Breast epithelium (tissue), 4 donors: ENCODE measurements around the gene CCNC. TPM values are rescaled to one million over a fixed set of nuclear protein-coding genes. Genes with fewer than 3 reads are reported as not detected.
"Not testable (repeated sequence)": the region's sequence is repeated elsewhere in the genome, so short reads cannot be mapped to it uniquely, and the experiment has no call there.

Experiments
- DNase-seq, 2 donors: peaks; one replicate each; pipeline ENCODE4 v3.0.0-alpha.2; 2019; ENCODE audit warnings: low spot score in 2 of 2
- H3K27ac ChIP-seq, 2 donors: fragments of 200-600 bp; sonication (generic) in 1 of 2; one replicate each; pipeline ENCODE4 v1.5.1; 2016 to 2019; ENCODE audit warnings: mild to moderate bottlenecking in 1 of 2
- H3K27me3 ChIP-seq, 2 donors: fragments of 200-600 bp; sonication (generic) in 1 of 2; one replicate each; pipeline versions ENCODE4 v1.5.1 to v1.6.0; 2017 to 2019; ENCODE audit warnings: control low read depth in 1 of 2, mild to moderate bottlenecking in 1 of 2
- H3K36me3 ChIP-seq: fragments of 200-600 bp; one replicate; pipeline ENCODE4 v1.5.1; 2019
- H3K4me1 ChIP-seq, 2 donors: fragments of 200-600 bp; sonication (generic); one replicate each; pipeline ENCODE4 v1.5.1; 2016 to 2019; ENCODE audit warnings: control low read depth in 1 of 2
- H3K4me3 ChIP-seq, 3 donors: fragments of 200-600 bp; sonication (generic); 1 replicate in 2 of 3; 2 replicates in 1 of 3; pipeline ENCODE4 v1.5.1; 2016 to 2019; ENCODE audit warnings: mild to moderate bottlenecking in 3 of 3, moderate library complexity in 2 of 3
- H3K9me3 ChIP-seq, 2 donors: fragments of 200-600 bp; sonication (generic) in 1 of 2; one replicate each; pipeline ENCODE4 v1.5.1; 2016 to 2019; ENCODE audit warnings: control low read depth in 1 of 2
- CTCF ChIP-seq, 3 donors: fragments of 450-650 bp; IDR thresholded peaks; one replicate each; pipeline ENCODE4 v1.5.1; 2016 to 2017; ENCODE audit warnings: antibody characterized with exemption in 3 of 3, mild to moderate bottlenecking in 3 of 3, moderate library complexity in 3 of 3
- POLR2A ChIP-seq: fragments of 450-650 bp; IDR thresholded peaks from one replicate; pipeline ENCODE4 v1.6.1; 2016; ENCODE audit warnings: antibody characterized with exemption, mild to moderate bottlenecking, moderate library complexity
- POLR2AphosphoS5 ChIP-seq, 3 donors: sonication (generic); formaldehyde crosslinking; IDR thresholded peaks; one replicate each; pipeline ENCODE4 v1.6.1; 2017; ENCODE audit warnings: antibody characterized with exemption in 3 of 3
- intact Hi-C: fragments of 100-400 bp; cut with DNase I; formaldehyde crosslinking; loops from one replicate; pipeline ENCODE4 v1.15.1; 2023; ENCODE audit warnings: low total_unique reads
- total RNA-seq, 3 donors: library from RNA; depleted of rRNA; stranded (reverse); fragments of >200 nt; gene quantifications; one replicate each; pipeline ENCODE4 v1.1.0, GENCODE V29; 2016

Gene CCNC
- total RNA-seq, 3 donors from 2014 or later = 59.3 to 79.8 (median 63.0) TPM

- peaks cover 0 to 16% of the 10 kb centered on the region in 2 donors for H3K4me1 ChIP-seq
- intact Hi-C loops = no loop called here
- no peak overlapping the region for H3K27ac ChIP-seq
- no peak for DNase-seq
- H3K27me3 ChIP-seq = peaks cover 14 to 100% of the 10 kb centered on the region in 2 donors
- H3K4me3 ChIP-seq = no peak overlapping the region
- TF ChIP-seq POLR2A (no peak), CTCF (IDR thresholded peaks at IDR 0.05) (no peak), POLR2AphosphoS5 (IDR thresholded peaks at IDR 0.05) (no peak)
- H3K36me3 ChIP-seq = no peaks in the 10 kb centered on the region
- no peaks in the 10 kb centered on the region for H3K9me3 ChIP-seq
Measured at GRCh38 chr6:99605074-99605734, 36.7 kb upstream of the CCNC start.

GRCh38 chr6:99604166-99605073, 36.0 kb upstream of the CCNC start:
- TF ChIP-seq POLR2A (no peak), POLR2AphosphoS5 (IDR thresholded peaks at IDR 0.05) (no peak), CTCF (IDR thresholded peaks at IDR 0.05) (no peak)
- Histone ChIP-seq H3K4me3 (peak overlapping the region; percentile 32 to 68 (median 34)), H3K36me3 (no peaks in the 10 kb centered on the region), H3K27ac (no peak overlapping the region), H3K9me3 (no peaks in the 10 kb centered on the region), H3K27me3 (peaks cover 14 to 96% of the 10 kb centered on the region in 2 donors), H3K4me1 (peaks cover 0 to 16% of the 10 kb centered on the region in 2 donors)
- intact Hi-C loops = no loop called here
- no peak for DNase-seq

GRCh38 chr6:99603421-99604165, 35.1 kb upstream of the CCNC start:
- Histone ChIP-seq H3K27me3 (peaks cover 14 to 96% of the 10 kb centered on the region in 2 donors), H3K36me3 (no peaks in the 10 kb centered on the region), H3K9me3 (no peaks in the 10 kb centered on the region), H3K27ac (no peak overlapping the region), H3K4me3 (peak overlapping the region; percentile 32 to 68 (median 34)), H3K4me1 (peaks cover 0 to 16% of the 10 kb centered on the region in 2 donors)
- intact Hi-C loops = no loop called here
- TF ChIP-seq POLR2AphosphoS5 (IDR thresholded peaks at IDR 0.05) (no peak), CTCF (IDR thresholded peaks at IDR 0.05) (no peak), POLR2A (no peak)
- DNase-seq = no peak

GRCh38 chr6:99602520-99603420, 34.3 kb upstream of the CCNC start:
- Histone ChIP-seq H3K27ac (no peak overlapping the region), H3K4me1 (peaks cover 0 to 16% of the 10 kb centered on the region in 2 donors), H3K4me3 (peak overlapping the region; percentile 32 to 68 (median 34)), H3K36me3 (no peaks in the 10 kb centered on the region), H3K27me3 (peaks cover 12 to 96% of the 10 kb centered on the region in 2 donors), H3K9me3 (no peaks in the 10 kb centered on the region)
- no peak for DNase-seq
- TF ChIP-seq CTCF (IDR thresholded peaks at IDR 0.05) (no peak), POLR2AphosphoS5 (IDR thresholded peaks at IDR 0.05) (no peak), POLR2A (no peak)
- intact Hi-C loops = no loop called here

GRCh38 chr6:99594696-99595095, 26.2 kb upstream of the CCNC start:
- H3K27ac ChIP-seq, H3K36me3 ChIP-seq, H3K4me3 ChIP-seq, H3K4me1 ChIP-seq, DNase-seq, intact Hi-C loops: not testable (repeated sequence)
- H3K27me3 ChIP-seq = peaks cover 3 to 94% of the 10 kb centered on the region in 2 donors
- peaks cover 0 to 11% of the 10 kb centered on the region in 2 donors for H3K9me3 ChIP-seq
